HG02763 (cell line): ENCODE measurements around the gene OTOG.

Experiments used
- ATAC-seq: cut with Tn5 transposase; IDR thresholded peaks from one replicate; pipeline ENCODE4 v1.9.1; 2021; ENCODE audit warnings: mild to moderate bottlenecking, moderate library complexity; ENCODE audit not compliant: unreplicated experiment

Gene OTOG

GRCh38 chr11:17602105-17603001, 55.3 kb downstream of the OTOG start:
- ATAC-seq: no peak

GRCh38 chr11:17603056-17603825, 56.2 kb downstream of the OTOG start:
- no peak for ATAC-seq

GRCh38 chr11:17604201-17604914, 57.3 kb downstream of the OTOG start:
- no peak for ATAC-seq

GRCh38 chr11:17604915-17605233, 57.8 kb downstream of the OTOG start:
- ATAC-seq: no peak

GRCh38 chr11:17605651-17606122, 58.6 kb downstream of the OTOG start:
- no peak for ATAC-seq

GRCh38 chr11:17606233-17607082, 59.4 kb downstream of the OTOG start:
- ATAC-seq: no peak

GRCh38 chr11:17607083-17607429, 60.0 kb downstream of the OTOG start:
- no peak for ATAC-seq

GRCh38 chr11:17607591-17608570, 60.8 kb downstream of the OTOG start:
- ATAC-seq: no peak

GRCh38 chr11:17608821-17609220, 61.8 kb downstream of the OTOG start:
- ATAC-seq: no peak

- no peak for ATAC-seq
These were observed 62.4 kb downstream of the OTOG start for GRCh38 chr11:17609291-17610084.

- ATAC-seq: no peak
These were observed 63.2 kb downstream of the OTOG start for GRCh38 chr11:17610085-17610894.

- no peak for ATAC-seq
These were observed 64.0 kb downstream of the OTOG start for GRCh38 chr11:17611049-17611448.

GRCh38 chr11:17611503-17612220, 64.6 kb downstream of the OTOG start:
- ATAC-seq: no peak

GRCh38 chr11:17612221-17613188, 65.4 kb downstream of the OTOG start:
- no peak for ATAC-seq

- no peak for ATAC-seq
These were observed 66.4 kb downstream of the OTOG start for GRCh38 chr11:17613428-17613962.

GRCh38 chr11:17613983-17614382, 66.9 kb downstream of the OTOG start:
- no peak for ATAC-seq
